ENCODE results near the gene AHCYL2.
"Not testable (repeated sequence)": the region's sequence is repeated elsewhere in the genome, so short reads cannot be mapped to it uniquely, and the experiment has no call there.

AHCYL2 gene

DNA sequence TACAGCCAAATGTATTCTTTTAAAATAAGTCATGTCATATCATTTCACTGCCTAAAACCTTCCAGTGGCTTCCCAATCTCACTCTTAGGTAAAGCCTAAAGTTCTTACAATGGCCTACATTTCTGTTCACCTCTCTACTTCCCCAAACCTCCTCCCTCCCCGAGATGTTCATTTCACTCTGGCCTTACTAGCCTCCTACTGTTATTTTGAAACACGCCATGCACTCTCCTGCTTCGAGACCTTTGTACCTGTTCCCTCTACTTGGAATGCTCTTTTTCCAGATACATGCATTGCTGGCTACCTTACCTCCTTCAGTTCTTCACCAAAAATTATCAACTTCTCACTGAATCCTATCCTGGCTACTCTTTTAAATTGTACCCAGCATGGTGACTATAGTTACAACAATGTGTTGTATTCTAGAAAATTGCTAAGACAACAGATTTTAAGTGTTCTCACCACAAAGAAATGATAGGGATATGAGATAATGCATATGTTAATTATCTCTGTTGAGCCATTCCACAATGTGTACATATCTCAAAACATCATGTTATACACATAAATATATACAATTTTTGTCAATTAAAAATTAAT lies 158.8 kb downstream of the AHCYL2 start:
- no peak for DNase-seq (ENCODE audit: low read depth, low spot score)

DNA sequence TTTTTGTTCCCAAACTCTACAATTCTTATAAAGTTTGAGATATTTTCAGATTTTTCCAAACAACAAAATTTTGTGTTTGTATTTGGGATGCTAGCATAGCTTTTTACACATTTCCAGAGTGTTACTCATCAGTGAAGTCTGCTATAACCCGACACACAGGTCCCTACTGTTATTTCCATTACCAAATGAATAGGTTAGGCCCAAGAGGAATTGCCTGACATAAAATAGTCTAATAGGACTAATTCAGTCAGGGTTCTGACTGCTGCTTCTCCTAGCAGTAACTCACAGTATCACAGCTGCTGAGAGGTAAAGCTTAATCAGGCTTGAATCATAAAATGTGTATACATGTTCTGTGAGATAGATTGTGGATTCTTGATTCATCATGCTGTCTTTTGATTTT lies 160.3 kb downstream of the AHCYL2 start:
- DNase-seq (ENCODE audit: low read depth, low spot score) = no peak

DNA sequence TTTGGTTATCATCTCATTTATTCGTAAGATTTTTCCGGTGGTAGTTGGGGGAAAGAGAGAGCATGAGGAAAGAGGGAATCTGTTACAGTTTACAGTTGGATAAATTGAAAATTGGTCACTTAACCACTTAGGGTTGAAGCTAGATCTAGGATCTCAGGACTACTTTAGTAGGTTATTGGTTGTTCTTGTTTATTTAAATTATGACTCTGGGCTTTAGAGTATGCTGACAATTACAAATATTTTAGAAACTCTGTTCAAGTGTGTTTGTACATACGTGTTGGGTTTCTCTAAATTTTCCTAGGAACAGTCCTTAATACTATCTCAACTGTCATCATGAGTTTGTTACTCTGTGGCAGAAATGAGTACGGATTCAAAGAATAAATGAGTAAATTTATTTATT lies 160.8 kb downstream of the AHCYL2 start:
- DNase-seq (ENCODE audit: low read depth, low spot score) = no peak

DNA sequence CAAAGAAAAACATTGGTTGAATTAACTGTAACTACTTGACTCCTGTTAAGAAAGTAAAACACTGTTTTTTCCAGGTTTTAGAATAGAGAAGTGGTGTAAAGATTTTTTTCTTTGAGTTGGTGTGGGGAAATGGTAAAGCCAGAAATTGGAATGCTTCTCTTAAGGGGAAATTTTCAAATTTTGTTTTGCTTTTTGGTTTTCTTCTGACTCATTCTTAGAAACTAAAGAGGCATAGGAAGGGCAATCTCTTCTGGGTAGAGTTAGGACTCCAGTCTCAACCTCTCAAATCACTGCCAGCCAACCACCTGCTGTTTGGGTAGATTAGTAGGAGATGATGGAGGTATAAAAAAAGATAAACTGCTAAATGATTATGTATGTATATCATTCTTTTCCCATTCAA lies 161.7 kb downstream of the AHCYL2 start:
- DNase-seq (ENCODE audit: low read depth, low spot score) = no peak

DNA sequence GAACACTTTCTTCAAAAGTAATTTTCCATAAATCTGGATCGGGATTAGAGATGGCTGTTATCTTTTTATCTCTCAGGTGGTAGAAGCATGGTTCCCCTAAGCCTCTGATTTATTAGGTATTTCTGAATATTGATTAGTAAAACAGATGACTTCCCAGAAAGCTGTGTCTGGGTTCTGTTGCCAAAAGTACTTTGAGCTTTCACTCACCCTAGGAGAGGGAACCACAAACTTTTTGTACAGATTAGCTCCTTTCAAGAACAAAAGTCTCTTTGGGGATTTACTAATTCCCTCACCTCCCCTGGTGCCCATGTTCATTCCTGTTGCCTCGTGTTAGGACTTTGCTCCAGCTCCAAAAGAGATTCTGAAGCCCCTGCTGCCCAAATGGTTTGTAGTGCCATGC lies 162.7 kb downstream of the AHCYL2 start:
- DNase-seq (ENCODE audit: low read depth, low spot score) = no peak

DNA sequence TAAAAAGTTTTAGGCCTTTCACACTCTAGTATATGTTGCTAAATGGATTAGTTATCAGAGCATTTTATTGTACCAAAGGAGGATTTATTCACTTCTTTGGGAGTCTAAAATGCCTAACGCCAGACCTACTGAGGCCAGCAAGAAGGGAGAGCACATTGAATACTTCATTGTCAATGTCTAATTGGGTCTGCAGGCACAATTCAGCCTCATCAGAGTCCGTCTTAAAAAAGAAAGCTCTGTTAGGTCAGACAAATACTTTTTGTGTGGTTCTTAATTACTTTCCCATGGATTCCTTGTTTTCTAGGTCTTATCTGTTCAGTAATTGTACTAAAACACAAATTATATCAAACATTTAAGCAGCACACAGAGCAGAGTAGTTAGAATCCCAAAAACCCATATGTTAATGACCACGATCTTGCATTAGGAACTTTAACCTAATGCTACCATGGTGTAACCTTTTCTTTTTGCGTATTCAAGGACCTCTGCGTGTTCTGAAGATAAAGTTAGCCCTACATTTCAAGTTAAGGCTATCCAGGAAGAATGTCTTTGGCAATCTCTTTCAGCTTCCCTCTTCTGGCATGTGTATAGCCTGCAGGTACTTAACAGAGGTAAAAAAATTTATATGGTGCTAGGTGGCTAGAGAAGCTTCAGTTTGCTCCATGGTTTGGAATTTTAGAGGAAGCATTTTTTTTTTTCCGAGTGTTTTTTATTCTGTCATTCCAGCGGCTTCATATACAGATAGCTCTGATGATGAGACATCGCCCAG lies 163.7 kb downstream of the AHCYL2 start:
- DNase-seq (ENCODE audit: low read depth, low spot score) = no peak

DNA sequence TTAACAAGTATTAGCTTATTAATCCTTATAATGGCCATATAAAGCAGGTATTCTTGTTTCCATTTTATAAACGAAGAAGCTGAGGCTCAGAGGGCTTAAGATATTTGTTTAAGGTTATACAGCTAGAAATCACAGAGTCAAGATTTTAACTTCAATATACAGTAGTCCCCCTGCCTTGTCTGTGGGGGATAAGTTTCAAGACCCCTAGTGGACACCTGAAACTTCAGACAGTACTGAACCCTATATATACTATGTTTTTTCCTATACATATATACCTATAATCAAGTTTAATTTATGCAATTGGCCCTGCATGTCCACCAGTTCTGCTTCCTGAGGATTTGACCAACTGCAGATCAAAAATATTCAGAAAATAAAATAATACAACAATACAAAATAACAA lies 165.0 kb downstream of the AHCYL2 start:
- DNase-seq (ENCODE audit: low read depth, low spot score) = no peak

DNA sequence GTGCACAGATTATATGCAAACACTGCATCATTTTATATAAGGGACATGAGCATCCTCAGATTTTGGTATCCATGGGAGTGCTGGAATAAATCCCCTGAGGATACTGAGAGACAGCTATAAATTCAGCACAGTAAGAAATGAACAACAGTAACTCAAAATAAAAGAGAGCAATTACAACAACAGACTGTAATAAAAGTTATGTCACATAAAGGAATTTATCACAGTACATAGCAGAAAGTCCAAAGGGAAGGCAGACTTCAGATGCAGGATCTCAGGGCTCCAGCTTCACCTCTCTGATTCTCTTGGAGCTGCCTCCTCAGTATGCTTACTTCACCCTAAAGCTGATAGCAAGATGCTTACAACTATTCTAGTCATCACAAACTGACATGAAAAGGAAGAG lies 165.5 kb downstream of the AHCYL2 start:
- no peak for DNase-seq (ENCODE audit: low read depth, low spot score)

DNA sequence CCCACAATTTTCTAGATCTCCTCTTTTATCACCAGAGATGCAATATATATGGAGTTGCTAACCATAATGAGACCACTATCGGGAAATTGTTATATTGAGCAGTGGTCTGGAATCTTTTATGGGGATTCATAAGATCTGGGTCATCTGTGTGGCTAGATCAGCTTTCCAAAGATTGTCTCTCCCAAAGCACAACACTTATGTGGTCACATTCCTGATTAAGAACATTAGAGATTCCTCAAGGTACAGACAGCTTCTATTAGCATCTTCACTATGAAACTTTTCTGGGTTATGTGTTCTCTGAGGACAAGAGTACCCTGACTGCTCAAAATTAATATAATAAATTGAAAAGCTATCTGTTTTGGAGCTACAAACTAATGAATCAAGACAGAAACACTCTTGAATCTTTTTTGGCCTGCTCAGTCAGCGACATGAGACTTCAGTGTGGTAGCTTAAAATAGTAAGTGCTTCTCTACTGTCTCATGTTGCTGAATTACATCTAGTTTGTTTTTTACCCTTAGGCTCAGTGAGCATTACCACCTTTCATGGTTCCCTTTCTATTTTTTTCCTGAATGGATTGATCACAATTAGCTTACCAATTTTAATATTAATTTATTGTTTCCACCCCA lies 166.8 kb downstream of the AHCYL2 start:
- DNase-seq (ENCODE audit: low read depth, low spot score) = no peak

DNA sequence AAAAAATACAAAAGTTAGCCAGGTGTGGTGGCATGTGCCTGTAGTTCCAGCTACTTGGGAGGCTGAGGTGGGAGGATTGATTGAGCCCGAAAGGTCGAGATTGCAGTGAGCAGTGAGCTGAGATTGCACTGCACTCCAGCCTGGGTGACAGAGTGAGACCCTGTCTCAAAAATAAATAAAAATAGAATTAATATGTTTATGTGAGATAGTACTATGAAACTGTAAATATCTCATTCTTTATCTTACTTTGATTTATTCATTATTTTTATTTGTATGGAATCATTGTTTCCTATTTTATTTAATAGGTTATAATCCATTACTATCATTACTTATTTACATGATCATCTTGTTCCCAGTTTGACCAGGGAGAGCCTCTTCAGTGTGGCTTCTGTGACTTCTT lies 168.4 kb downstream of the AHCYL2 start:
- DNase-seq (ENCODE audit: low read depth, low spot score) = no peak

DNA sequence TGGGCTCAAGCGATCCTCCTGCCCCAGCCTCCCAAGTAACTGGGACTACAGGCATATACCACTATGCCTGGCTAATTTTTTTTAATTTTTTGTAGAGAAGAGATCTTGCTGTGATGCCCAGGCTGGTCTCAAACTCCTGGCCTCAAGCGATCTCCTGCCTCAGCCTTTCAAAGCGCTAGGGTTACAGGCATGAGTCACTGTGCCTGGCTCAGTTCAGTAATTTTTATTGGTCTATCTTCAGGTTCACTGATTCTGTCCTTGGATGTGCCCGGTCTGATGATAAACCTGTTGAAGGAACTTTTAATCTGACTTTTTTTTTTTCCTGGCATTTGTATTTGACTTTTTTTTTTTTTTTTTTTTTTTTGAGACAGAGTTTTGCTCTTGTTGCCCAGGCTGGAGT lies 169.3 kb downstream of the AHCYL2 start:
- DNase-seq (ENCODE audit: low read depth, low spot score) = no peak

DNA sequence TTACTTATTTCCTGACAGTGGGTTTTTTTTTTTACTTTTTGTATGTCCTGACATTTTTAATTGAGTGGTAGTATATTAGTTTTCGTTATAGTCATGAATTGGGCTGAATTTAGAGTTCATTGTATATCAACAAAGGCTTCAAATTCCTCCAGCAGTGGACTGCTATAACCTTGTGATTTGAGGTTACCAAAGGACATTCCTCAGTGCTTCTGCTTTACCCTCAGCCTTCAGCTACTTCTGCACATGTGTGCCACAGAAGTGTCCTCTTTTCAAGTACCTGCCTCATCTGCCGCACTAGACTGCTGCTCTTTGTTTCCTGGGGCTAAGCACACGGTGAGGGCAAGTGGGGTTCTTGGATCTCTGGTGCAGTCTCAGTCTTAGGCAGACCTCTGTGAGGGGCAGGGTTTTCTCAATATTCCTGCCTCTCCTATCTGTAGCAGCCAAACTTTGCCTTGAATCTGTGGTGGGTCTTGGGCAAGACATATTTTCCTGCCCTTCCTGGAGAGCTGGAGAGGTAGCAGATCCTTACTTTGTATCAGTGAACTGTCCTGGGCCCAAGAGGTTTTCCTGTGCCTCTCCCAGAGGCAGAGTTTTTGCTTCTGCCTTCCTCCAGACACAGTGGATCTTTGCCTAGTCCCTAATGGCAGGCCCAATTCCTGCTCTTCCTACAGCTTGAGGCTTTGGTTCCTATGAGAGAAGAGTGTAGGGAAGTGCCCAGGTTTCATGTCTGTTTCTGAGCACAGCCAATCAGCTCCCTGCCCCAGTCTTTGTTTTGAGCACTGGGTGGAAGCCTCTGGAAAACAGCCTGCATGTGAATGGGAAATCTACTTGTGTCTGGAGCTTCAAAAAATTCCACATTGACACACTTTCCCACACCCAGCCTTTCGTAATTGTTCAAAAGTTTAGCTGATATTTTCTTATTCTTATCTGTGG lies 170.4 kb downstream of the AHCYL2 start:
- DNase-seq (ENCODE audit: low read depth, low spot score) = no peak

DNA sequence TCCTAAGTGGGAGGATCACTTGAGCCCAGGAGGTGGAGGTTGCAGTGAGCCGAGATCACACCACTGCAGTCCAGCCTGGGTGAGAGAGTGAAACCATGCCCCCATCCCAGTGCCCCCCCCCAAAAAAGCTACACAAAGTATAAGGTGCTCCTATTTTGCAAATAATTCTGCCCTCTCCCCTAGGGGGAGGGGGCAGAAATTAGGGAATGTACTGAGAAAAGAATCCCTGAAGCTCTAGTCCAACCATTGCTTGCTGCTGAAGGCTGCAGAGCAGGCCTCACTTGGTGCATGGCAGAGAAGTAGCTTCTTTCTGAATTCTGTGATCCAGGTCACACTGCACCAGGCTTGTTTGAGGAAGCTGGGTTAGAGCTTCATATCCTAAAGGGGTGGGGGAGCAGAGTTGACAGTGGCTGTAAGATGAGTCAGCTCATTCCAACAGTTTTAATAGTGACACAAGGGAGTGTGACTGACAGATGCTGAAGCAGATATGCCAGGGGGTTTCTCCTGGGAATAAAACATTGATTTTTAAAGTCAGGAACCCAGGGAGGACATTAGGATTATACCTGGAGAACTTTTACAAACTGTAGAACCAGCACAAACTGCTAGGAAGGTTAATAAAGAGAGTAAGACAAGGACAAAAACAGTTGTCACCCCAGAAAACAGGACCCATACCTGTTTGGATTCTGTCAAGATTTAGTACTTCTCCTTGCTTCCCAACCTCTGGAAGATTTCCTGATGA lies 176.6 kb downstream of the AHCYL2 start:
- no peak for DNase-seq (ENCODE audit: low read depth, low spot score)

DNA sequence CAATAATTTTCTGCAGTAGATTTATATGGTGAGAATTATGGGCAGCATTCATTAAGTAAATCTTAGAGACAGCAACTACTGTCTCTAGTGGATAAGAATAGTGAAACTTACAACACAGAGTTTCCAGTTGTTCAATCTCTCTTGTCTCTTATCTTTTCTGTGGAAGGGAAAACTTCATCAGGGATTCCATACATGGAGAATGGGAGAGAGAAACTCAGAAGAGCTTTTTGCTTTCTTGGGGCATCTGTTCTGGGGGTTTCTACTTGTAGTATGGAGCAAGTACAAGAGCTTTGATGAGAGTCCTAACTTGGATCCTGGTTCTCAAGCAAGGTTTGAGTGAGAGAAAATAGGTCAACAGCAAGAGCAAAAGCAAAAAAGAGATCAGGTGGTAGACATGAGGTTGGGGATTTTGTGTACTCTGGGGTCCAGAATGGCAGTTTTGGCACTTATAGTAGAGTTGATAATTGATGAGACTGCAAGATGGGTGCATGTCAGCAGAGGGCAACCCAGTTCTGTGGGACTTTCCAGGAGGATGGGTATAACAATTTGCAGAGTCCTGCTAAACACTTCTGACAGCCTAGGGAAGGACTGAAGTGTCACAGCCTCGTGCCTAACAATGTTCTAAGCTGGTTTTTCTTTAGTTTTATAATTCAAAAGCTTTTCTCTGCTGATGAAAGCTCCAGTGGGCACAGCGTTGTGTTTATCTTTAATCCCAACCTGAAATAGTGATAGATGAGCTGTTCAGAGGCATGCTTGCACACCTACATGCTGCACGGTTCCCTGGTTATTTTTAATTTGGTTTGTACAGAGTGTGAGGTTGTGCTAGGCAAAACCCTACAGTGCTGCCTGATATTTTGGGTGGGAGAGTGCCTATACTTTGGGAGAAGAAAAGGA lies 177.4 kb downstream of the AHCYL2 start:
- no peak for DNase-seq (ENCODE audit: low read depth, low spot score)

DNA sequence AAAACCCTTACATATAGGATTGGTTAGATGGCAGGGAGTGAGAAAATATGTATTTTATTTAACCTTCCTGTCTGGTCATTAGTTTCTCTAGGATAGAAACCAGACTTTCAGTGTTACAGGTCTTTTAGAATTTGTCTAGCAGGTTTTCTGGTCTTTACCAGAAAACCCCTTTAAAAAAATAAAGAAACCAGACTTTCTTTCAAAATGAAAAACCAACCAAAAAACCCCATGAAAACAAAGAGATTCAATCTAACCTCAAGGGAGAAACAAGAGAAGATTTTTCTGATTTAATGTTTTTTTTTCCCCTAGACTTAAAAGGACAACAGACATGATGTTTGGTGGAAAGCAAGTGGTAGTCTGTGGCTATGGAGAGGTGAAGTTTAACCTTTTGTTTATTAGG lies 180.7 kb downstream of the AHCYL2 start:
- no peak for DNase-seq (ENCODE audit: low read depth, low spot score)

DNA sequence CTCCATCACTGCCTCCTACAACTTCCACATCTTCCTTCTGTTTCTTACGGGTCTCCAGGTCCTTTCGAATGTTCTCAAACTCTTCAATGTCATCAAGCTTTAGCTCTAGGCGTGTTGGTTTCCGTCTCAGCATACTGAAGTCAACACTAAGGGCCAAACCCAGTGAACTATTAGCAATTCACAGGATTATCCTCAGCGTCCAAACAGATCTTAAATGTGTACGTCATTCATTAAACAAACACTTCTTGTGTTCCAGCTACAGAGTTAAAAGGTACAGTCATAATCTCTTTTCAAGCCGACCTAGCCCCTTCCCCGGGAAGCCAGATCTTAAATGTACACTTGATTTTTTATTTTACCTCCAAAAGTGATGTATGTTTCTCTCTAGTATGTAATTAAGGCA lies 185.4 kb downstream of the AHCYL2 start:
- not testable (repeated sequence) for DNase-seq (ENCODE audit: low read depth, low spot score)

DNA sequence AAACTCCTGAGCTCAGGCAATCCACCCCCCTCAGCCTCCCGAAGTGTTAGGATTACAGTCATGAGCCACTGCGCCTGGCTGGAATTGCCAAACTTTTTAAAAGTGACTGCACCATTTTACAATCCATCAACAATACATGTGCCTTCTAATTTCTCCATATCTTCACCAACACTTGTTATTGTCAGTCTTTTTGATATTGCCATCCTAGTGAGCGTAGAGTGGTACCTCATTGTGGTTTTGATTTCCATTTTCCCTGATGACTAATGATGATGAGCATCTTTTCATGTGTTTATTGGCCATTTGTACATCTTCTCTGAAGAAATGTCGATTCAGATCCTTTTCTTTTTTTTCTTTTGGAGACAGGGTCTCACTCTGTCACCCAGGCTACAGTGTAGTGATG lies 187.7 kb downstream of the AHCYL2 start:
- DNase-seq (ENCODE audit: low read depth, low spot score) = no peak

DNA sequence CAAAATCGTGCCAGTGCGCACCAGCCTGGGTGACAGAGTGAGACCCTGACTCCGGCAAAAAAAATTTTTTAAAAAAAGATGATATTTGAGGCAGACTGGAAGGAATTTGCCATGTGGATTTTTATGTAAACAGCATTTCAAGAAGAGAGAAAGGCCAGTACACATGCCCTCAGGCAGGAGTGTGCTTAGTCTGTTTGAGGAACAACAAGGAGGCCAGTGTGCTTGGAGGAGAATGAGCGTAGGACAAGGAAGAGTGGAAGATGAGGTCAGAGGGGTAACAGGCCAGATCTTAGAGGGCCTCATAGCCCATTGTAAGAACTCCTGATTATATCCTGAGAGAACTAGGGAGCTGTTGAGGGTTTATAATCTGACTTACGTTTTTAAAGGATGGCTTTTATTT lies 192.2 kb downstream of the AHCYL2 start:
- DNase-seq (ENCODE audit: low read depth, low spot score) = no peak

DNA sequence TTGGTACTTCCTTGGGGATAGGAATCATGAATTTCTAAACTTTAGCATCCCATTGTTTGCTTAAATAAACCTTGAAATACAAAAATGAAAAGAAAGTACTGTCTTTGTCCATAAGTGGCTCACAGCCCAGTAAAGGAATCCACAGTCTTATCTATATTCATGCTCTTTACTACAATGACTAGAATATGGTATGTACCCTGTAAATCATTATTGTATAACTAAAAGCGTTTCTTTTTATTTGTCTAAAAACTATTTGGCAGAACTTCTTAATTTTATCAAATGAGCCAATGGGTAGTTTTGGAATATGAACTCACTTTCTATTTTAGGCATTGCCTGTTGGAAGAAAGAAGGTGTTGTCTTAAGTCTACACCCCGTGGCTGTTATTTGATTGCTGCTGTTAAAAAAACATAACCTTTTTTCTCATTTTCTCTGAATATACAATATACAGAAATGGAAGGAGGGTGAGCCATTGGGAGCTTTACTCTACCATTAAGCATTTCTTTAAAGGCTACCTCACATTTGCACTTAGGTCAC lies 197.0 kb downstream of the AHCYL2 start:
- DNase-seq (ENCODE audit: low read depth, low spot score) = no peak

DNA sequence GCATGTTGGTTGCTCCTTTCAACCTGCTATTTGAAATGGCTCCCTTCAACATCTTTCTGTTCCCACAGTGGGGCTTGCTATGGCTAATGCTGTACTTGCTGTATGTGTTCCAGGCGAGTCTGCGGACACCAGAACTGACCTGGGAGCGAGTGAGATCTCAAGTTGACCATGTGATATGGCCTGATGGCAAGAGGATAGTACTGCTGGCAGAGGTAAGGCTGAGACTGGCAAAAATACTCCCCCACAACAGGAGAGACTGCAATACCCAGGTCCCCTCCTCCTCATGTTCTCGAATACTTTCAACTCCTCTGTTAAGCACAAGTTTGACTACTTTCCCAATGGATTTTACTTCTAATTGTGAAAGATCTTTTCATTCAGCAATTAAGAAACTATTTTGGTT lies 197.9 kb downstream of the AHCYL2 start:
- no peak for DNase-seq (ENCODE audit: low read depth, low spot score)

Measured in activated CD4-positive, CD25-positive, alpha-beta regulatory T cell treated with anti-CD3 and anti-CD28 coated beads, Interleukin-2, amount 50 U/mL, for 16 hours (primary cell).